OCI-LY3 (cell line): ENCODE data around the gene XXYLT1.

Experiments
- CTCF ChIP-seq: fragments of 200-600, 300-600 bp; sonication (generic); IDR thresholded peaks from 2 replicates; pipeline ENCODE4 v1.5.1; 2014; ENCODE audit warnings: antibody characterized with exemption, low read length, low read depth
- EZH2phosphoT487 ChIP-seq: fragments of 200-600 bp; shearing (Covaris generic); IDR thresholded peaks from 2 replicates; pipeline ENCODE4 v1.6.1; 2018; ENCODE audit warnings: antibody characterized with exemption, mixed run types, low read depth

GRCh38 chr3:195097331-195098255, 173.4 kb downstream of the XXYLT1 start:
- TF ChIP-seq CTCF, result no peak
- no peak for TF ChIP-seq EZH2phosphoT487
